PC-3 (cell line): ENCODE data around the gene MAP7D3. TPM values are rescaled to one million over a fixed set of nuclear protein-coding genes. Genes with fewer than 3 reads are reported as not detected.
"Not testable (repeated sequence)": the region's sequence is repeated elsewhere in the genome, so short reads cannot be mapped to it uniquely, and the experiment has no call there.

Experiments
- ATAC-seq: fragments of 200-7000 bp; cut with Tn5 transposase; 2 replicates; pipeline ENCODE4 v1.9.1; 2020; ENCODE audit warnings: mild to moderate bottlenecking, moderate library complexity
- BruUV-seq: library from RNA; stranded (reverse); fragments of 400-500 nt; replicated peaks from 2 replicates; lab custom pipeline; 2021; lab: Mats Ljungman, UMichigan
- CTCF ChIA-PET: fragments of 300-600 bp; sonication (Branson Sonifier 250); formaldehyde crosslinking; loops from one replicate; lab custom pipeline; 2022; ENCODE audit warnings: antibody characterized with exemption; lab: Charles Lee
- POLR2A ChIA-PET: fragments of 300-600 bp; sonication (Branson Sonifier 250); formaldehyde crosslinking; loops from one replicate; lab custom pipeline; 2022; ENCODE audit warnings: antibody characterized with exemption; ENCODE audit not compliant: unreplicated experiment; lab: Charles Lee
- DNase-seq: peaks from one replicate; pipeline ENCODE4 v3.0.0-alpha.2; 2015
- H2AFZ ChIP-seq: fragments of 300-600 bp; sonication (generic); 2 replicates; pipeline ENCODE4 v1.6.0; 2016; ENCODE audit warnings: antibody characterized with exemption, low read length
- H3F3A ChIP-seq: fragments of 300-600 bp; sonication (generic); one replicate; pipeline ENCODE4 v1.6.0; 2017; ENCODE audit warnings: antibody characterized with exemption, low read length, control low read depth, mild to moderate bottlenecking; ENCODE audit not compliant: unreplicated experiment
- H3K27ac ChIP-seq: fragments of 300-600 bp; sonication (generic); 2 replicates; pipeline ENCODE4 v1.5.1; 2016; ENCODE audit warnings: mild to moderate bottlenecking, low read length
- H3K27me3 ChIP-seq: fragments of 300-600 bp; sonication (generic); 2 replicates; pipeline ENCODE4 v1.6.1; 2016; ENCODE audit warnings: low read length, mixed read lengths
- H3K36me3 ChIP-seq: fragments of 300-600 bp; sonication (generic); 2 replicates; pipeline ENCODE4 v1.6.1; 2016; ENCODE audit warnings: low read depth, mixed run types, low read length, mixed read lengths
- H3K4me1 ChIP-seq: fragments of 300-600 bp; sonication (generic); 2 replicates; pipeline ENCODE4 v1.5.1; 2016; ENCODE audit warnings: low read length; ENCODE audit not compliant: insufficient read depth
- H3K4me2 ChIP-seq: fragments of 300-600 bp; sonication (generic); 2 replicates; pipeline ENCODE4 v1.6.0; 2016; ENCODE audit warnings: low read length
- H3K4me3 ChIP-seq: fragments of 300-600 bp; sonication (generic); 2 replicates; pipeline ENCODE4 v1.5.1; 2016; ENCODE audit warnings: mild to moderate bottlenecking, low read length, mixed read lengths
- H3K79me2 ChIP-seq: fragments of 300-600 bp; sonication (generic); 2 replicates; pipeline ENCODE4 v1.6.1; 2017; ENCODE audit warnings: low read length, mixed read lengths
- H3K9ac ChIP-seq: fragments of 300-600 bp; sonication (generic); 2 replicates; pipeline ENCODE4 v1.6.0; 2016; ENCODE audit warnings: mild to moderate bottlenecking, low read length
- H3K9me2 ChIP-seq: fragments of 300-600 bp; sonication (generic); replicated peaks from 2 replicates; pipeline ENCODE4 v1.6.1; 2016; ENCODE audit warnings: mixed run types, low read length, mixed read lengths
- H3K9me3 ChIP-seq: fragments of 300-600 bp; sonication (generic); 2 replicates; pipeline ENCODE4 v1.6.1; 2016; ENCODE audit warnings: low read length, mixed read lengths
- H4K20me1 ChIP-seq: fragments of 300-600 bp; sonication (generic); 2 replicates; pipeline ENCODE4 v1.6.1; 2016; ENCODE audit warnings: low read length, mixed read lengths
- EZH2 ChIP-seq: fragments of 300-600 bp; sonication (generic); IDR thresholded peaks from one replicate; pipeline ENCODE4 v1.6.1; 2017; ENCODE audit warnings: antibody characterized with exemption, mild to moderate bottlenecking, low read length; ENCODE audit not compliant: unreplicated experiment
- EZH2phosphoT487 ChIP-seq: fragments of 300-600 bp; sonication (generic); IDR thresholded peaks from 2 replicates; pipeline ENCODE4 v1.6.1; 2018; ENCODE audit warnings: mild to moderate bottlenecking, antibody characterized with exemption, low read length, borderline replicate concordance
- intact Hi-C: fragments of 100-400 bp; cut with micrococcal nuclease; formaldehyde crosslinking; loops from 2 replicates; pipeline ENCODE4 v1.9.0; 2023
- total RNA-seq: library from RNA; depleted of rRNA; stranded (reverse); fragments of >200 nt; gene quantifications from 2 replicates; pipeline ENCODE4 v1.2.3, GENCODE V29; 2014
- TF ChIP-seq, protein P1 (sequence below): fragments of 300-600 bp; sonication (generic); conservative IDR thresholded peaks from 2 replicates; pipeline ENCODE4 v1.5.1; 2017; ENCODE audit warnings: antibody characterized with exemption, low read depth, mild to moderate bottlenecking, low read length

MAP7D3 gene
- total RNA-seq, 1 experiment from 2014 or later: 0.40 TPM

DNA sequence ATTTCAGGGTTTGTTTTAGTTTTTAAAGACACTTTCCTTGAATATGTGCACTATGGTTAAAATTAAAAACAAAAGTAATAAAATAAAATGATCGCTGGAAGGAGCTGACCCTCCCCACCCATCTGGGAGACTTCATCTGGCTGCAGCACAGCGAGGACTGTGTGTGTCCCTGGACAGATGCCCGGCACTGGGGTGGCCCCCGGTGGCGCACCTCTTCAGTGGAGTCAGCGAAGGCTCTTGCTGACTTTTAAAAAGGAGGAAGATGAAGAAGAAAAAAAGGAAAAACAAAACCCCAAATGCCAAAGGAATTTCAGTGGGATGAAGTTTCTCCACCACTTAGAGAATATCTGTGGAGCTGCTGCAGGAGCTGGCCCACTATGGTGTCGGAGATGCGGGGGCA lies 44.2 kb upstream of the MAP7D3 start:
- H3K79me2 ChIP-seq: no peaks in the 10 kb centered on the region
- DNase-seq: no peak
- POLR2A ChIA-PET: no interaction called here

GRCh38 chrX:136292656-136293055 lies 41.5 kb upstream of the MAP7D3 start:
- Histone ChIP-seq H3K27ac (no peak overlapping the region), H3K4me2 (no peak overlapping the region), H4K20me1 (no peaks in the 10 kb centered on the region), H3K79me2 (no peaks in the 10 kb centered on the region), H3K9me3 (no peaks in the 10 kb centered on the region), H3K4me3 (no peak overlapping the region), H3K27me3 (no peaks in the 10 kb centered on the region), H2AFZ (no peak overlapping the region), H3K36me3 (no peaks in the 10 kb centered on the region), H3K4me1 (0 out of 2 replicates have a peak, but pooled peaks cover 4% of the 10 kb centered on the region), H3K9ac (no peak overlapping the region), H3K9me2 (no peaks in the 10 kb centered on the region), H3F3A (no peaks in the 10 kb centered on the region)
- intact Hi-C loops: no loop called here
- ChIA-PET POLR2A (no interaction called here), CTCF (no interaction called here)
- TF ChIP-seq EZH2phosphoT487: no peak
- BruUV-seq: no TSS peak
- ATAC-seq (no peak), DNase-seq (no peak)

More for the DNA sequence above, 44.2 kb upstream of the MAP7D3 start:
- Histone ChIP-seq H4K20me1 (no peaks in the 10 kb centered on the region), H3K9ac (no peak overlapping the region), H2AFZ (no peak overlapping the region), H3F3A (no peaks in the 10 kb centered on the region), H3K9me3 (no peaks in the 10 kb centered on the region), H3K9me2 (no peaks in the 10 kb centered on the region), H3K27ac (no peak overlapping the region), H3K4me2 (no peak overlapping the region), H3K4me3 (no peak overlapping the region), H3K27me3 (no peaks in the 10 kb centered on the region), H3K36me3 (no peaks in the 10 kb centered on the region), H3K4me1 (0 out of 2 replicates have a peak, but pooled peaks cover 4% of the 10 kb centered on the region)
- BruUV-seq: no TSS peak
- no peak for TF ChIP-seq EZH2
- TF ChIP-seq, protein P1, sequence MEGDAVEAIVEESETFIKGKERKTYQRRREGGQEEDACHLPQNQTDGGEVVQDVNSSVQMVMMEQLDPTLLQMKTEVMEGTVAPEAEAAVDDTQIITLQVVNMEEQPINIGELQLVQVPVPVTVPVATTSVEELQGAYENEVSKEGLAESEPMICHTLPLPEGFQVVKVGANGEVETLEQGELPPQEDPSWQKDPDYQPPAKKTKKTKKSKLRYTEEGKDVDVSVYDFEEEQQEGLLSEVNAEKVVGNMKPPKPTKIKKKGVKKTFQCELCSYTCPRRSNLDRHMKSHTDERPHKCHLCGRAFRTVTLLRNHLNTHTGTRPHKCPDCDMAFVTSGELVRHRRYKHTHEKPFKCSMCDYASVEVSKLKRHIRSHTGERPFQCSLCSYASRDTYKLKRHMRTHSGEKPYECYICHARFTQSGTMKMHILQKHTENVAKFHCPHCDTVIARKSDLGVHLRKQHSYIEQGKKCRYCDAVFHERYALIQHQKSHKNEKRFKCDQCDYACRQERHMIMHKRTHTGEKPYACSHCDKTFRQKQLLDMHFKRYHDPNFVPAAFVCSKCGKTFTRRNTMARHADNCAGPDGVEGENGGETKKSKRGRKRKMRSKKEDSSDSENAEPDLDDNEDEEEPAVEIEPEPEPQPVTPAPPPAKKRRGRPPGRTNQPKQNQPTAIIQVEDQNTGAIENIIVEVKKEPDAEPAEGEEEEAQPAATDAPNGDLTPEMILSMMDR: no peak
- no peak for TF ChIP-seq EZH2phosphoT487
- intact Hi-C loops: no loop called here
- CTCF ChIA-PET: no interaction called here
- ATAC-seq: no peak

GRCh38 chrX:136291824-136292223 lies 40.6 kb upstream of the MAP7D3 start:
- no TSS peak for BruUV-seq
- no peaks in the 10 kb centered on the region for H3K9me3 ChIP-seq
- H3K79me2 ChIP-seq: no peaks in the 10 kb centered on the region
- TF ChIP-seq, protein P1: no peak
- TF ChIP-seq EZH2 (no peak), EZH2phosphoT487 (no peak)
- H3F3A ChIP-seq: no peaks in the 10 kb centered on the region
- H3K27ac ChIP-seq: no peak overlapping the region
- DNase-seq (peak; percentile 47), ATAC-seq (no peak)
- POLR2A ChIA-PET: no interaction called here
- H3K9me2 ChIP-seq: no peaks in the 10 kb centered on the region
- H4K20me1 ChIP-seq: no peaks in the 10 kb centered on the region
- CTCF ChIA-PET: no interaction called here
- H3K4me1 ChIP-seq: 0 out of 2 replicates have a peak, but pooled peaks cover 4% of the 10 kb centered on the region
- H3K9ac ChIP-seq: no peak overlapping the region
- no peaks in the 10 kb centered on the region for H3K36me3 ChIP-seq
- H3K27me3 ChIP-seq: no peaks in the 10 kb centered on the region
- no peak overlapping the region for H2AFZ ChIP-seq
- intact Hi-C loops: no loop called here
- H3K4me3 ChIP-seq: no peak overlapping the region
- no peak overlapping the region for H3K4me2 ChIP-seq

- intact Hi-C loops, ATAC-seq: not testable (repeated sequence)
These were observed 35.2 kb upstream of the MAP7D3 start for GRCh38 chrX:136286375-136286774.

More at GRCh38 chrX:136286375-136286774, 35.2 kb upstream of the MAP7D3 start:
- DNase-seq, POLR2A ChIA-PET, H3K4me3 ChIP-seq, H3K9me2 ChIP-seq, H2AFZ ChIP-seq, H3K27me3 ChIP-seq, H3K4me2 ChIP-seq, BruUV-seq, H3K9me3 ChIP-seq, H3K27ac ChIP-seq, H3K36me3 ChIP-seq, H3K79me2 ChIP-seq, CTCF ChIA-PET, H3K9ac ChIP-seq, H3K4me1 ChIP-seq, H4K20me1 ChIP-seq, H3F3A ChIP-seq: not testable (repeated sequence)
